ENCODE data around the gene PSMG2. TPM values are rescaled to one million over a fixed set of nuclear protein-coding genes. Genes with fewer than 3 reads are reported as not detected.
A peak's percentile ranks its signal among the peaks of the same experiment; 100 is the strongest.

Gene PSMG2
- polyA plus RNA-seq, 3 donors = 37.1 to 143 (median 118) TPM

DNA sequence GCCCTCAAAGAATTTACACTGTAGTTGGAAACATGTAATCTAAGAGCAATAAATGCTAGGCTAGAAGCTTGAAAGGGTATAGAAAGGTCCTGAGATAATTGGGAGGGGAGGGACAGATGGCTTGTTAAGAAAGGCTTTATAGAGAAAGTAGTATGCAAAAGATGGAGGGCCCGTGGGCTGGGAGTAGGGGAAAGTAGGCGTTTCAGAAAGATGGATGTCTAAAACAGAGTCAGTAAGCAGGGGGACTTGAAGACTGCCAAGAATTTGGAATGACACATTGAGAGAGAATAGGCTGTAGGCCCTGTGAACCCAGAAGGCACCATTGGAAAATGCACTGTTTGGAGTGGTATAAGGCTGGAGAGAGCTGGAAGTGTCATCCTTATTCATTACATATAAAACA, 822 bp downstream of the PSMG2 start:
- Mint-ChIP-seq H3K4me1 (peaks cover 31% of the 10 kb centered on the region), H3K36me3 (peaks cover 22 to 36% of the 10 kb centered on the region in 2 donors), H3K27me3 (ENCODE audit: low read depth in 3 of 3) (no peaks in the 10 kb centered on the region), H3K9me3 (no peaks in the 10 kb centered on the region), H3K27ac (peak overlapping the region; percentile 61 to 100 (median 99)), H3K4me3 (peak overlapping the region; percentile 98 to 99)
- WGBS (ENCODE audit: insufficient coverage) = 0% methylated on average over 2 of the region's 2 CpGs
- H3K36me3 ChIP-seq (replicated peaks in 1 of 2; ENCODE audit: control insufficient read depth in 1 of 2, insufficient read depth in 2 of 2, low read length in 2 of 2) = peaks cover 30 to 43% of the 10 kb centered on the region in 2 donors
- H3K9me3 ChIP-seq (replicated peaks in 1 of 2; ENCODE audit: control insufficient read depth in 1 of 2, insufficient read depth in 1 of 2, low read length in 2 of 2) = no peaks in the 10 kb centered on the region
- peaks cover 14% of the 10 kb centered on the region for H4K20me1 ChIP-seq (ENCODE audit: insufficient read depth, low read length)
- no peak for DNase-seq
- intact Hi-C loops (cut with micrococcal nuclease) = loop anchor here in 1 of 2 donors (5.0 kb wide), 1 partner anchor 1024 kb away; the partner anchor contains the start of genes FAM210A and RNMT
- H3K4me2 ChIP-seq (replicated peaks; ENCODE audit: extremely low read depth, low read length, poor library complexity, severe bottlenecking) = peak overlapping the region; percentile 87
- H3K27me3 ChIP-seq (ENCODE audit: control insufficient read depth in 2 of 2, insufficient read depth in 2 of 2, low read length in 2 of 2) = no peaks in the 10 kb centered on the region
- TF ChIP-seq, protein P1, sequence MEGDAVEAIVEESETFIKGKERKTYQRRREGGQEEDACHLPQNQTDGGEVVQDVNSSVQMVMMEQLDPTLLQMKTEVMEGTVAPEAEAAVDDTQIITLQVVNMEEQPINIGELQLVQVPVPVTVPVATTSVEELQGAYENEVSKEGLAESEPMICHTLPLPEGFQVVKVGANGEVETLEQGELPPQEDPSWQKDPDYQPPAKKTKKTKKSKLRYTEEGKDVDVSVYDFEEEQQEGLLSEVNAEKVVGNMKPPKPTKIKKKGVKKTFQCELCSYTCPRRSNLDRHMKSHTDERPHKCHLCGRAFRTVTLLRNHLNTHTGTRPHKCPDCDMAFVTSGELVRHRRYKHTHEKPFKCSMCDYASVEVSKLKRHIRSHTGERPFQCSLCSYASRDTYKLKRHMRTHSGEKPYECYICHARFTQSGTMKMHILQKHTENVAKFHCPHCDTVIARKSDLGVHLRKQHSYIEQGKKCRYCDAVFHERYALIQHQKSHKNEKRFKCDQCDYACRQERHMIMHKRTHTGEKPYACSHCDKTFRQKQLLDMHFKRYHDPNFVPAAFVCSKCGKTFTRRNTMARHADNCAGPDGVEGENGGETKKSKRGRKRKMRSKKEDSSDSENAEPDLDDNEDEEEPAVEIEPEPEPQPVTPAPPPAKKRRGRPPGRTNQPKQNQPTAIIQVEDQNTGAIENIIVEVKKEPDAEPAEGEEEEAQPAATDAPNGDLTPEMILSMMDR (IDR thresholded peaks at IDR 0.05) = no peak
- H3K4me1 ChIP-seq (ENCODE audit: control insufficient read depth in 1 of 2, insufficient read depth in 2 of 2, low read length in 2 of 2) = peaks cover 22 to 32% of the 10 kb centered on the region in 2 donors
- peak overlapping the region in 1 of 2 donors; percentile 95 for H3K27ac ChIP-seq (ENCODE audit: low read depth in 1 of 2, low read length in 2 of 2)
- peaks cover 75% of the 10 kb centered on the region for H3K79me2 ChIP-seq (ENCODE audit: insufficient read depth, low read length)
- peak overlapping the region; percentile 95 for H2AFZ ChIP-seq (ENCODE audit: insufficient read depth, low read depth, low read length, poor library complexity, severe bottlenecking)
- peak overlapping the region; percentile 98 for H3K9ac ChIP-seq (ENCODE audit: insufficient read depth, low read length, poor library complexity, severe bottlenecking)
- peak overlapping the region; percentile 84 to 89 (median 89) for H3K4me3 ChIP-seq (replicated peaks in 1 of 3; ENCODE audit: low read depth in 2 of 3, low read length in 3 of 3)

- no peak overlapping the region for H3K4me3 ChIP-seq (replicated peaks in 1 of 3; ENCODE audit: low read depth in 2 of 3, low read length in 3 of 3)
- no peak overlapping the region for H3K4me3 Mint-ChIP-seq
- H3K36me3 Mint-ChIP-seq = peaks cover 62 to 94% of the 10 kb centered on the region in 2 donors
- H3K4me1 Mint-ChIP-seq = no peaks in the 10 kb centered on the region
- peak overlapping the region in 1 of 2 donors; percentile 23 for H3K27ac ChIP-seq (ENCODE audit: low read depth in 1 of 2, low read length in 2 of 2)
- no peaks in the 10 kb centered on the region for H3K9me3 ChIP-seq (replicated peaks in 1 of 2; ENCODE audit: control insufficient read depth in 1 of 2, insufficient read depth in 1 of 2, low read length in 2 of 2)
- H4K20me1 ChIP-seq (ENCODE audit: insufficient read depth, low read length) = peaks cover 7% of the 10 kb centered on the region
- H3K4me2 ChIP-seq (replicated peaks; ENCODE audit: extremely low read depth, low read length, poor library complexity, severe bottlenecking) = no peak overlapping the region
- no peaks in the 10 kb centered on the region for H3K4me1 ChIP-seq (ENCODE audit: control insufficient read depth in 1 of 2, insufficient read depth in 2 of 2, low read length in 2 of 2)
- peak overlapping the region in 1 of 7 donors; percentile 41 for H3K27ac Mint-ChIP-seq
- H2AFZ ChIP-seq (ENCODE audit: insufficient read depth, low read depth, low read length, poor library complexity, severe bottlenecking) = no peak overlapping the region
- H3K79me2 ChIP-seq (ENCODE audit: insufficient read depth, low read length) = peaks cover 32% of the 10 kb centered on the region
- H3K9ac ChIP-seq (ENCODE audit: insufficient read depth, low read length, poor library complexity, severe bottlenecking) = no peak overlapping the region
- DNase-seq = no peak
- intact Hi-C loops (cut with micrococcal nuclease) = no loop called here
- H3K27me3 ChIP-seq (ENCODE audit: control insufficient read depth in 2 of 2, insufficient read depth in 2 of 2, low read length in 2 of 2) = no peaks in the 10 kb centered on the region
- H3K36me3 ChIP-seq (replicated peaks in 1 of 2; ENCODE audit: control insufficient read depth in 1 of 2, insufficient read depth in 2 of 2, low read length in 2 of 2) = peaks cover 75 to 99% of the 10 kb centered on the region in 2 donors
- no peaks in the 10 kb centered on the region for H3K9me3 Mint-ChIP-seq
- WGBS (ENCODE audit: insufficient coverage) = 96% methylated on average over 3 of the region's 5 CpGs
- TF ChIP-seq, protein P1 (IDR thresholded peaks at IDR 0.05) = no peak
- H3K27me3 Mint-ChIP-seq (ENCODE audit: low read depth in 3 of 3) = no peaks in the 10 kb centered on the region
Observed at GRCh38 chr18:12711446-12711845, 8.6 kb downstream of the PSMG2 start.
